GM21515 (cell line): ENCODE results near the gene EDNRA.

Experiments
- ATAC-seq: cut with Tn5 transposase; IDR thresholded peaks from one replicate; pipeline ENCODE4 v1.9.1; 2021; ENCODE audit not compliant: unreplicated experiment

The EDNRA gene

GRCh38 chr4:147539959-147540358, 59.1 kb downstream of the EDNRA start:
- ATAC-seq = no peak

- no peak for ATAC-seq
These were observed 61.5 kb downstream of the EDNRA start for GRCh38 chr4:147542229-147542990.

DNA sequence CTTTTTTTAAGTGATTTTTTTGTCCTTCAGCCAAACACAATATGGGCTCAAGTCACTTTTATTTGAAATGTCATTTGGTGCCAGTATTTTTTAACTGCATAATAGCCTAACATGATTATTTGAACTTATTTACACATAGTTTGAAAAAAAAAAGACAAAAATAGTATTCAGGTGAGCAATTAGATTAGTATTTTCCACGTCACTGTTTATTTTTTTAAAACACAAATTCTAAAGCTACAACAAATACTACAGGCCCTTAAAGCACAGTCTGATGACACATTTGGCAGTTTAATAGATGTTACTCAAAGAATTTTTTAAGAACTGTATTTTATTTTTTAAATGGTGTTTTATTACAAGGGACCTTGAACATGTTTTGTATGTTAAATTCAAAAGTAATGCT, 62.1 kb downstream of the EDNRA start:
- no peak for ATAC-seq

DNA sequence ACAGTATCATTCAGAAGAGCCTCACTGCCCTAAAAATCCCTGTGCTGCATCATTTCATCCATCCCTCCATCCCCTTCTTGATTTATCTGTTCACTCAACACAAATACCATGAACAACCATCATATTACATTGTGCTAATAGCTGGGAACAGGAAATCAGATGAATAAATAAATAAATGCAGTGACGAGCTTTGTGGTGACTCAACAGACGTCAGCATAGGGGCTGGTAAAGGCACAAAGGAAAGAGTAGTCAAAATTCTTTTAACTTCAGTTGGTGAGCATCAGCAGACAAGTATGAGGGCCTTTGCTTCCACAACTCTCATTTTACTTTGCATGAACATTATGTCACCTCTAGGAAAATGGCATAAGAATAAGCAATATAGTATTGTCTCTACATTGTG, 65.5 kb downstream of the EDNRA start:
- ATAC-seq = no peak

GRCh38 chr4:147547314-147548056, 66.6 kb downstream of the EDNRA start:
- ATAC-seq = no peak

- ATAC-seq = no peak
These were observed 67.4 kb downstream of the EDNRA start for GRCh38 chr4:147548256-147548655.

DNA sequence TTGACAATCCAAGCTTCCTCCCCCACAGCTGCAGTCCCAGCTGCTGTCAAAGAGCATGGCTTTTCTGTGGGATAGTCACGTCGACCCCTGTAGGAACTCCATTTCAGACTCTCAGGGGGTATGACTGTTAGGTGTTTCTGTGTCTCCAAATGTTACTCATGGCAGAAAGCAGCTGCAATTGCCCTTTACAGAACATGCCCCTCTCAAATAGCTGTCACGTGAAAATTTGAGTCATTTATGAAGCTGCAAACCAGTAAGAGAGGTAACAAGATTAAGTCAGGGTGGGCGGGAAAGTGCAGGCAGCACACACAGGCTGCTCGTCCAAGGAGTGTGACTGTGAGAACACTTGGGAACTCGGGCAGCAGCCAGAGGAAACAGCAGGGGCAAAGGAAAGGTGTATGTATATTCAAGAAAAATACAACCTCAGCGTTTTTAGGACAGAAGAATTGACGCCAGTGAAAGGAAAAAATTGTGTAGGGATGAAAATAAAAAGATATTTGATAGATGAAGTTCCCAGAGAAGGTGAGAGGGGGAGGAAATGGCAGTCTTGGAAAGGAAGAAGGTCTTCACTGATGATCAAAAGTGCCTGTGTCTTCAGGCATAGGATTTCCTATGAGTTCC, 69.8 kb downstream of the EDNRA start:
- peak; percentile 75 for ATAC-seq

DNA sequence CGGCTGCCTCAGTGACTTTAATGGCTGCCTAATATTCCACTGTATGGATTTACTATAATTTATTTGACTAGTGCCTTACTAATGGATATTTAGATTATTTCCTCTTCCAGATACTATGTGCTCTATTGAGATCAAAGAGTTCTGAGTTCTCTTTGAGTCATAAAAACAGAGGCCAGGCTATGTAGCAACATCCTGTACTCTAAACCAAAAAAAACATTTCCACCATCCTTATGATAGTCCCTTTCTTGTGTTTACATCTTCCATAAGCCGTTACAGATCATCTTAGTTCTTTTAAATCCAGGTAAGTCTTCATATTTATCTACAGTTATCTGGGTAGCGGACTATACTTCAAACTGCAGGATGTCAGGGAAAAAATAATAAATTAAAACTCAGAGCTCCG, 79.7 kb downstream of the EDNRA start:
- no peak for ATAC-seq

DNA sequence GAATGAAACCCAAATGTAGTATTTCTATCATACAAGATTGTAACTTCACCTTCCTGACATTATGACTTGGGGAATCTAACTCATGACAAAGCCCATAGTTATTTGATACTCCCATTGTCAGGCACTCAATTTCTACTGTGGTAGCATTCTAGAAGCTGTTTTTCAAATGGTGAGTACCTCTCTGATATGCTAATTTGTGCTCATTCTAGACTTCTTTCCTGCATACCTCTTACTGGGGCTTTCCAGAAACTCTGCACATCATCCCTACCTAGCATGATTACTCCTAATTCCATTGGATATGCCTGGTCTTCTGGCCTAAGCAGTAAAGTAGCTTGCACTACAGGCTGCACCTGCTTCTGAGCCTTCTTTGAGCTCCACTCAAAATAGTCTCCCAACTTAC, 85.9 kb downstream of the EDNRA start:
- no peak for ATAC-seq

DNA sequence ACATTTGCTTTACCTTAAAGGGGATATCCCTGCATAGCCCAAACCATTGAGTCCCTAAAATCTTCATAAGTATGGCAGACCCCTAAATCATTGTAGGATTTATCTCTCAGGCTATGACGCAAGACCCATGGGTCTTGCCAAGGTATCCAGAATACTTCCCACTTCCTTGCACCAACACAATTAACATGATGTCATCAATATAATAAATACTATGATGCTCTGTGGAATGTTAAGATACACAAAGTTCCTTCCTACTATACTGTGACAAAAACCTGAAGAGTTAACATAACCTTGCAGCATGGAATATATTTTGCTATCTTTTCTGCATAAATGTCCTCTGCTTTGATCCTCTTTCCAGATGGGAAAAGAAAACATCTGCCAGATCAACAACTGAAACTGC, 86.4 kb downstream of the EDNRA start:
- no peak for ATAC-seq

DNA sequence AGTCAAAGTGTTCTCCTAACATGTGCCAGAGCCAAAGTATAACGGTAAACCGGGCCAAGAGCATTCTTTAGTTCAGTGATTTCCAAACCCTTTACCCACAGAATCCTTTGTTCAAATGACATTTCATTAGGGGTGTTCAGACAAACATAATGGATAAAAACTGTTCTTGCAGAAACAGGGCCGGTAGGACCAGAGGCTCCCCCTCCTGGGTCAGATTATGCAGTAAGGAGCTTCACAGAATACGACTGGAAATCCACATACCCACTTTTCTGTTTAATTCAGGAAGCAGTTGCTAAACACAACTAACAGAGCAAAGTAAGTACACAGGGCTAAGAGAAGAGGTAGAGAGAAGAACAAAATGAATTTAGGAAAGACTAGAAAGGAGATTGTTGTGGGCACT, 89.7 kb downstream of the EDNRA start:
- ATAC-seq = no peak

DNA sequence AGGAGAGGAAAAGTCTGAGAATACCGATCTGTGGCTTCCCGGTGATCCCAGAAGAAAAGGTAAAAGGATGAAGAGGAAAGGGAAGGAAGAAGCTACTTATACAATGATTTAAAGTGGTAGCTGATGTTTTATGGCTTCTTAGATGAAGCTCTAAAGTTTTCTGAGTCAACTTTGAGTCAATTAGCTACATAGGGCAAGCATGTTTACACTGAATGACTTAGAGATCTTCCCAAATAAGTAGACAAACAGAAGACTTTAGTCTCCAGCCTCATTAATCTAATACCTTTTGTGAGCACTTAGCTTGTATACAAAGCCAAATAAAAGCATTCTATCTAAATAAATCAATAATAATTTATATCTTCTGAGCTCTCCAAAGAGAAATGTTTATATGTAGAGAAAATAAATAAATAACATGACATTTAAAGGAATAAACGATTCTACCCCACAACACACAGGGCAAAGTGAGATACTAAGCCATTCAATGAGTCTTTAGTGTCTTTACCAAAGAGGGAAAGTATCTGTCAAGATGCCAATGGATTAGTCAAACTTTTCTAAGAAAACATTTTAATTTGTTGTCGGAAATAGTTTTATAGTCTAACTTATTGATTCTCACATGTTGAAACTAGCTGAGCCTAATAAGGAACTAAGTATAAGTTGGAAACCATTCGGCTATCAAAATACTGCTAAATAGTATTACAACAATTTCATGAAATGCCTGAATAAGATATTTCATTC, 90.3 kb downstream of the EDNRA start:
- ATAC-seq = no peak

- no peak for ATAC-seq
These were observed 95.2 kb downstream of the EDNRA start for GRCh38 chr4:147576084-147576483.

GRCh38 chr4:147578051-147578476, 97.2 kb downstream of the EDNRA start:
- ATAC-seq = no peak

DNA sequence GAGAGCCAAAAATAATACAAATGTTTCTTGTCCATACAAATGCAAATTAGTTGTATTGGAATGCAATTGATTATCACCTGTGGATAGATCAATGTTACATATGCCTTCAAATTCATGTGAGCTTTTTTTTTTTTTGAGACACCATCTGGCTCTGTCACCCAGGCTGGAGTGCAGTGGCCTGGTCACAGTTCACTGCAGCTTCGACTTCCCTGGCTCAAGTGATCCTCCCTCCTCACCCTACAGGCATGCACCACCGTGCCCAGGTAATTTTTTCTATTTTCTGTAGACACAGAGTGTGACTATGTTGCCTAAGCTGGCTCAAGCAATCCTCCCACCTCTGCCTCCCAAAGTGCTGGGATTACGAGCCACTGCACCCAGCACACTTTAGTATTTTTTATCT, 97.7 kb downstream of the EDNRA start:
- ATAC-seq = no peak

DNA sequence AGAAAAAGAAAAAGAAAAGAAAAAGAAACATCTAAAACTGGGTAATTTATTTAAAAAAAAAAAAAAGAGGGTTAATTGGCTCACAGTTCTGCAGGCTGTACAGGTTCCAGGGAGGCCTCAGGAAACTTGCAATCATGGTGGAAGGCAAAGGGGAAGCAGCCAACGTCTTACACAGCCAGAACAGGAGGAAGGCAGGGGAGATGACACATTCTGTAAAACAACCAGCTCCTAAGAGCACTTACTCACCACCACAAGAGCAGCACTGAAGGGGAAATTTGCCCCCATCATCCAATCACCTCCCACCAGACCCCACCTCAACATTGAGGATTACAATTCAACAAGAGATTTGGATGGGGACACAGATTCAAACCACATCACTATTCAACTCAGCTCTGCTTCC, 99.5 kb downstream of the EDNRA start:
- no peak for ATAC-seq

DNA sequence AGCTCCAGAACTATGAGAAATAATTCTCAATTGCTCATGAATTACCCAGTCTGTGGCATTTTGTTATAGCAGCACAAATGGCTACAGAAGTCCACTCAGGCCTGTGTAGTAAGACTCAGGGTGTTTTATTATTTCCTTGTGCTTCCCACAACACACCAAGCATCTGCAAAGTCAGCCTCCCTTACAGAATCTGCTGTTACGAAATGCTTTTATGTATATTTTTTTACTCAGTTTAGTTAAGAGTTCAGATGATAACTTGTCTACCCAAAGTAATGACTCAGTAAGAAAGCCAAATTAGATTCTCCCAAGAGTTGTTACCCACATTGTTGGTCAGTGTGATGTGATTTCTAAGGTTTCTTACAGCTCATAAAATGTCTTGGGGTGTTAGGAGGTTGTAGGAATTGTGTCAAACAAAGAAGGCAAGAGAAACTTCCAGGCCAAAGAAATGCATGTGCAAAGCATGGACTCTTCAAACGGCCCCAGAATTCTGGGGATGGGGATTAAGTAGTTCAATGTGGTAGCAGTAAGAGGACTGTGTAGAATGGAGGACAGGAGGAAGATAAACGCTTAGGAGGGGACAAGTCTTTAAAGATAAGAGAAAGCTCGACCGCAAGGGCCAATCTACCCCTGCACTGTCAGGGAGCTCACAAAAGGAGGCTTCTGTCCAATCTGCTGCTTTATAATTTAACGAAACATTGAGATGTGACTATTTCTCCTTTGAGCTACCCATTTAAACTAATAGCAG, 100.9 kb downstream of the EDNRA start:
- ATAC-seq = no peak

- ATAC-seq = no peak
These were observed 101.6 kb downstream of the EDNRA start for GRCh38 chr4:147582386-147583060.

DNA sequence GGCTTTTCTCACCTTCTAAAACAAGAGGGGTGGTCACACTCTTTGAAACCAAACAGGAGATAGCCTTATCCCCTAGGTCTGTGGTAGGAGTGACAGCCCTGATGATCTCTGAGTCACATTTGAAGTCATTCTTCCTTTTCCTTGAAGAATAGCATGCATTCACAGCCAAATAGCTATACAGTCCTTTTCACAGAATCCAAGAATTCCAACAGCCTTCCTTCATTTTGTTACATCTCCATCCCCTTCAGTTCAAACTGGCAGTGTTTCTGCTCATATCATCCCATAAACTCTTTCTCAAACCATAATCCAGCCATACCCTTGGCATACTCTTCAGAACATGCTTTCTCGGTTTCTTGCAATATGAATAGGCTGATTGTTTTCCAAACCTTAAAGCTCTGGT, 103.0 kb downstream of the EDNRA start:
- no peak for ATAC-seq

DNA sequence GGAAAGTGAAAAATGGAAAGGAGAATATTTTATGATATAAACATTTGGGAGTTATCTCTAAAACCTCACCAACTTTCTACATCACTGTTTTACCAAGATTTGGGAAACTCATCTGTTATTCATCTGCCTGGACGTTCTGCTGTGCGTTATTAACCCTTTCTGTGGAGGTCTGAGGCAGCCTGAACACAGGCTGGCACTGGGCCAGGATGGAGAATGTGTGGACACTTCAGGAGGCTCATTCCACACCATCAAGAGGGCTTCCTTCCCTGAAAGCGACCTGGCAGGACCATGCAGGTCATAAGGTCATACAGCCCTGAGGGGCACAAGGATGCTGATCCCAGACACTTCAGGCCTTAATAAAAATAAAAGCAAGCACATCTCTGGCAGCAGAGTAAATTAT, 105.1 kb downstream of the EDNRA start:
- ATAC-seq = no peak
